IPS-15b (cell line): ENCODE results near the gene HOXD3.

ENCODE experiments used
- H3K27me3 ChIP-seq: one replicate; pipeline ENCODE4 v1.6.1; 2013; ENCODE audit warnings: low read length; ENCODE audit not compliant: control insufficient read depth, insufficient read depth
- H3K36me3 ChIP-seq: one replicate; pipeline ENCODE4 v1.6.1; 2013; ENCODE audit warnings: low read length; ENCODE audit not compliant: control insufficient read depth, insufficient read depth
- H3K4me1 ChIP-seq: one replicate; pipeline ENCODE4 v1.6.1; 2013; ENCODE audit warnings: mild to moderate bottlenecking, low read length; ENCODE audit not compliant: control insufficient read depth, insufficient read depth
- H3K4me3 ChIP-seq: one replicate; pipeline ENCODE4 v1.5.1; 2013; ENCODE audit warnings: low read depth, low read length
- H3K9ac ChIP-seq: one replicate; pipeline ENCODE4 v1.6.1; 2013; ENCODE audit warnings: low read depth, mild to moderate bottlenecking, low read length
- H3K9me3 ChIP-seq: one replicate; pipeline ENCODE4 v1.6.1; 2013; ENCODE audit warnings: mild to moderate bottlenecking, low read length; ENCODE audit not compliant: control insufficient read depth, insufficient read depth

Gene HOXD3

DNA sequence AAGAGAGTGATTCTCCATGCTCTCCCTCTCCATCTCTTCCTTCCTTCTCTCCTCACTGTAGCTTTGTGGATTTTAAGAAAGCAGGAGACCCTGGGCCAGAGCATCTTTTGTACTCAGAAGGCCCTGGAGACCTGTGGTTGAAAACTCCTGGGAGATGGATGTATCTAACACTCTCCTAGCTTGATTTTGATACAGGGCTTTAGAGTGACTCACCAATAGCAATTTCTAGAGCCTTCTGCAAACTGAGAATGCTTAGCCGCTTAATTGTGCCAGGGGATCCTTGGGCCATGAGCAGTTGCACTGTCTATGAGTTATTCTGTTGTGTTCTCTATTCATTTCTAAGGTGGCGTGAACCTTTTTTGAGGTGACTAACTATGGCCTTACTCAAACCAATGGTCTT is 49.0 kb downstream of the HOXD3 start:
- H3K4me3 ChIP-seq = no peak overlapping the region
- no peaks in the 10 kb centered on the region for H3K4me1 ChIP-seq
- no peaks in the 10 kb centered on the region for H3K9me3 ChIP-seq
- no peak overlapping the region for H3K9ac ChIP-seq
- H3K27me3 ChIP-seq = peaks cover 3% of the 10 kb centered on the region
- no peaks in the 10 kb centered on the region for H3K36me3 ChIP-seq

GRCh38 chr2:176206682-176207081 is 49.6 kb downstream of the HOXD3 start:
- H3K36me3 ChIP-seq = no peaks in the 10 kb centered on the region
- peaks cover 3% of the 10 kb centered on the region for H3K27me3 ChIP-seq
- H3K4me1 ChIP-seq = no peaks in the 10 kb centered on the region
- no peak overlapping the region for H3K4me3 ChIP-seq
- H3K9me3 ChIP-seq = no peaks in the 10 kb centered on the region
- no peak overlapping the region for H3K9ac ChIP-seq

DNA sequence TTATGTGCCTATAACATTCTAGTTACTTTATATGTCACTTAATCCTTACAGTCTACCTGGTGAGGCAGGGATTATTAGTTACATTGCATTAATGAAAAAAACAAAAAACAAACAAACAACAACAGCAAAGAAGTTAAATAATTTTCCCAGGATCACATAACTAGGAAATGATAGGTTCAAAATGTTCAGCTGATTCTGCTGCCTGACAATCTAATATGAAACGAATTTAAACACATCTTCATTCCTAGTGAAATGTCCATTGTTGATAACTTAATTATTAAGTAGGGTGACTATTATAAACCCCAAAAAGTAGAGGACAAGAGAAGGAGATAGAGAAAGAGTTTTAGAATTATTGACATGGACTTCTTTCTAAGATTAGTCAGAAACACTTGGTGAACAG is 54.0 kb downstream of the HOXD3 start:
- Histone ChIP-seq H3K9me3 (no peaks in the 10 kb centered on the region), H3K9ac (no peak overlapping the region), H3K4me1 (no peaks in the 10 kb centered on the region), H3K27me3 (peaks cover 2% of the 10 kb centered on the region), H3K4me3 (no peak overlapping the region), H3K36me3 (no peaks in the 10 kb centered on the region)

DNA sequence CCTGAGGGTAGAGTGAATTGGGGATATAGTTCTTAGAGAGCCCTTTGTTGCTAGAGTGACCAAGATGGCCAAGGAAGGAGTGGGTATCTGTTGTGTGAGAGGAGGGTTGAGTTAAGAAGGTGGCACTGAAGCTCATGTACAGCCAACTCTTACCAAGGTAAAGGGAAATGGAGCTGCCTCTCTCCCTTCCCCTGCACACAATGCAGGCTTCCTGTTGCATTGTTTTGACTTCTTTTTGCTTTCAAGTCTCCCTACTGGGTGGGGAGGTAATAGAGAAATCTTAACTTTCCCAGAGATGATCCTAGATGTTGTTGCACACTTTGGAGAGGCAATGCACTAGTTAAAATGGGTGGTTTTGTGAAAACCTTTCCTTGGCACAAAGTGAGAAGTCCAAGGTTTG is 55.2 kb downstream of the HOXD3 start:
- Histone ChIP-seq H3K36me3 (no peaks in the 10 kb centered on the region), H3K9me3 (no peaks in the 10 kb centered on the region), H3K4me3 (no peak overlapping the region), H3K27me3 (peaks cover 2% of the 10 kb centered on the region), H3K9ac (no peak overlapping the region), H3K4me1 (no peaks in the 10 kb centered on the region)

DNA sequence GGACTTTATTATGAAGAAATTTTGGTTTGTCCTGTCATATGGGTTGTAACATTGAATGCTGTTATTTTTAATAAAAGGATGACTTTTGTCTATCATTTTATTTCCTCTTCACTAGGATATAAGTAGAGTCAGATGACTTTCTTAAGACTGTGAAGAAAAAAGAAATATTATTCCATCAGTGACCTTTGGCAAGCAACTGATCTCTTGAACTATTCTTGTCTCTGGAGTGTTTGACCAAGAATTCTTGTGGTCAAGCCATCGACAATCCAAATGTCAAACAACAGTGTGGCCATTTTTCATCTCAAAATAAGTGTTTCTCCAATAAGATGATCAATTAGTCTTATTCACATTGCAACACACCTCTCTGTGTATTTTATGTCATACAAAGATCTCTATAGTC is 56.3 kb downstream of the HOXD3 start:
- Histone ChIP-seq H3K4me1 (no peaks in the 10 kb centered on the region), H3K9me3 (no peaks in the 10 kb centered on the region), H3K9ac (no peak overlapping the region), H3K36me3 (no peaks in the 10 kb centered on the region), H3K27me3 (peaks cover 2% of the 10 kb centered on the region), H3K4me3 (no peak overlapping the region)
